Right renal pelvis (tissue), 4 donors: ENCODE data around the gene RASSF7. TPM values are rescaled to one million over a fixed set of nuclear protein-coding genes. Genes with fewer than 3 reads are reported as not detected.
A peak's percentile ranks its signal among the peaks of the same experiment; 100 is the strongest.

Source experiments
- DNase-seq, 4 donors: peaks; one replicate each; pipeline ENCODE4 v3.0.0-alpha.2; 2013; ENCODE audit warnings: low read depth in 4 of 4, low spot score in 3 of 4, missing footprints in 1 of 4
- polyA plus RNA-seq, 4 donors: library from polyadenylated mRNA; unstranded; fragments of 120-200 nt; gene quantifications; one replicate each; pipeline ENCODE4 v1.2.1, GENCODE V29; 2013; ENCODE audit not compliant: insufficient read length in 4 of 4

The RASSF7 gene
- polyA plus RNA-seq, 4 donors = 42.7 to 68.7 (median 45.2) TPM

- DNase-seq = no peak
Observed at GRCh38 chr11:550021-550745, 10.6 kb upstream of the RASSF7 start.

- no peak for DNase-seq
Observed at GRCh38 chr11:550746-551085, 10.1 kb upstream of the RASSF7 start.

- DNase-seq = no peak
Observed at GRCh38 chr11:551131-551530, 9.6 kb upstream of the RASSF7 start.

GRCh38 chr11:551596-551995 is 9.2 kb upstream of the RASSF7 start:
- DNase-seq = no peak

GRCh38 chr11:553083-553987 is 7.4 kb upstream of the RASSF7 start:
- DNase-seq = no peak

- no peak for DNase-seq
Observed at GRCh38 chr11:553988-554340, 6.8 kb upstream of the RASSF7 start.

- DNase-seq = no peak
Observed at GRCh38 chr11:554428-555226, 6.1 kb upstream of the RASSF7 start.

GRCh38 chr11:555227-555779 is 5.5 kb upstream of the RASSF7 start:
- no peak for DNase-seq

- DNase-seq = no peak
Observed at GRCh38 chr11:555780-556661, 4.7 kb upstream of the RASSF7 start.

GRCh38 chr11:556662-557256 is 4.0 kb upstream of the RASSF7 start:
- no peak for DNase-seq

GRCh38 chr11:557328-558132 is 3.2 kb upstream of the RASSF7 start:
- no peak for DNase-seq

- no peak for DNase-seq
Observed at GRCh38 chr11:558503-558902, 2.3 kb upstream of the RASSF7 start.

- DNase-seq = no peak
Observed at GRCh38 chr11:559020-559620, 1.6 kb upstream of the RASSF7 start.

GRCh38 chr11:559712-560304 is 962 bp upstream of the RASSF7 start:
- no peak for DNase-seq

- peak in 2 of 4 donors; percentile 73 to 80 for DNase-seq
Observed at GRCh38 chr11:561148-562003, 606 bp downstream of the RASSF7 start.

- no peak for DNase-seq
Observed at GRCh38 chr11:562046-562645, 1.4 kb downstream of the RASSF7 start.
